Measurements from ENCODE around the gene CRCP. TPM values are rescaled to one million over a fixed set of nuclear protein-coding genes. Genes with fewer than 3 reads are reported as not detected.
"Not testable (repeated sequence)": the region's sequence is repeated elsewhere in the genome, so short reads cannot be mapped to it uniquely, and the experiment has no call there.

Gene CRCP
- total RNA-seq, 1 donor from 2014 or later, result 32.4 TPM

DNA sequence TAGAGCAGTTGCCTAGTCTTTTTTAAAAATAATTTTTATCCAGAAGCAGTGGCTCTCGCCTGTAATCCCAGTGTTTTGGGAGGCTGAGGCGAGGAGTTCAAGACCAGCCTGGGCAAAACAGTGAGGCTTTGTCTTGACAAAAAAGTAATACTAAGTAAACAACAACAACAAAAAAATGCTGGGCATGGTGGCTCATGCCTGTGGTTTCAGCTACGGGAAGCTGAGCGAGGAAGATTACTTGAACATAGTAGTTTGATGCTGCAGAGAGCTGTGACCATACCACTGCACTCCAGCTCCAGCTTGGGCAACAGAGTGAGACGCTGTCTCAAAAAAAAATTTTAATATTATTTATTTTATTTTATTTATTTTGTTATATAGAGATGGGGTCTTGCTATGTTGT lies 59.2 kb downstream of the CRCP start:
- TF ChIP-seq, protein P1, sequence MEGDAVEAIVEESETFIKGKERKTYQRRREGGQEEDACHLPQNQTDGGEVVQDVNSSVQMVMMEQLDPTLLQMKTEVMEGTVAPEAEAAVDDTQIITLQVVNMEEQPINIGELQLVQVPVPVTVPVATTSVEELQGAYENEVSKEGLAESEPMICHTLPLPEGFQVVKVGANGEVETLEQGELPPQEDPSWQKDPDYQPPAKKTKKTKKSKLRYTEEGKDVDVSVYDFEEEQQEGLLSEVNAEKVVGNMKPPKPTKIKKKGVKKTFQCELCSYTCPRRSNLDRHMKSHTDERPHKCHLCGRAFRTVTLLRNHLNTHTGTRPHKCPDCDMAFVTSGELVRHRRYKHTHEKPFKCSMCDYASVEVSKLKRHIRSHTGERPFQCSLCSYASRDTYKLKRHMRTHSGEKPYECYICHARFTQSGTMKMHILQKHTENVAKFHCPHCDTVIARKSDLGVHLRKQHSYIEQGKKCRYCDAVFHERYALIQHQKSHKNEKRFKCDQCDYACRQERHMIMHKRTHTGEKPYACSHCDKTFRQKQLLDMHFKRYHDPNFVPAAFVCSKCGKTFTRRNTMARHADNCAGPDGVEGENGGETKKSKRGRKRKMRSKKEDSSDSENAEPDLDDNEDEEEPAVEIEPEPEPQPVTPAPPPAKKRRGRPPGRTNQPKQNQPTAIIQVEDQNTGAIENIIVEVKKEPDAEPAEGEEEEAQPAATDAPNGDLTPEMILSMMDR (IDR thresholded peaks at IDR 0.05; ENCODE audit: unreplicated experiment), result no peak
- no peak overlapping the region for H3K27ac Mint-ChIP-seq
- H3K9me3 Mint-ChIP-seq (ENCODE audit: low read depth), result no peaks in the 10 kb centered on the region
- no peaks in the 10 kb centered on the region for H3K36me3 Mint-ChIP-seq (ENCODE audit: insufficient read depth)
- DNase-seq (ENCODE audit: low spot score, unreplicated experiment), result no peak
- H3K27me3 Mint-ChIP-seq, result no peaks in the 10 kb centered on the region
- H3K4me3 Mint-ChIP-seq (ENCODE audit: low read depth), result no peak overlapping the region
- no peaks in the 10 kb centered on the region for H3K4me1 Mint-ChIP-seq (ENCODE audit: low read depth)

DNA sequence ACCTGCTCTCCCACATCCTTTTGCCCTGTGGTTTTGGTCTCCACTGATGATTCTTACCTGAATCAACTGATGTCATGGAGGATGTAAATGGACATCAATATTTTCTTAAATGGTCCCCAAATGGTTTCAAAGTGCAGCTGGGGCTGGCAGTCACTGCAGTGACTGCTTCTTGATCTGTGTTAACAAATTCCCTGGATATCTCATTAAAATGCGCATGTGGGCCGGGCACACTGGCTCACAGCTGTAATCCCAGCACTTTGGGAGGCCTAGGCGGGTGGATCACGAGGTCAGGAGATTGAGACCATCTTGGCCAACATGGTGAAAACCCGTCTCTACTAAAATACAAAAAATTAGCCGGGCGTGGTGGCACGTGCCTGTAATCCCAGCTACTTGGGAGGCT lies 60.4 kb downstream of the CRCP start:
- not testable (repeated sequence) for H3K9me3 Mint-ChIP-seq (ENCODE audit: low read depth); H3K36me3 Mint-ChIP-seq (ENCODE audit: insufficient read depth); H3K27me3 Mint-ChIP-seq; H3K4me1 Mint-ChIP-seq (ENCODE audit: low read depth); H3K4me3 Mint-ChIP-seq (ENCODE audit: low read depth); H3K27ac Mint-ChIP-seq; DNase-seq (ENCODE audit: low spot score, unreplicated experiment)

DNA sequence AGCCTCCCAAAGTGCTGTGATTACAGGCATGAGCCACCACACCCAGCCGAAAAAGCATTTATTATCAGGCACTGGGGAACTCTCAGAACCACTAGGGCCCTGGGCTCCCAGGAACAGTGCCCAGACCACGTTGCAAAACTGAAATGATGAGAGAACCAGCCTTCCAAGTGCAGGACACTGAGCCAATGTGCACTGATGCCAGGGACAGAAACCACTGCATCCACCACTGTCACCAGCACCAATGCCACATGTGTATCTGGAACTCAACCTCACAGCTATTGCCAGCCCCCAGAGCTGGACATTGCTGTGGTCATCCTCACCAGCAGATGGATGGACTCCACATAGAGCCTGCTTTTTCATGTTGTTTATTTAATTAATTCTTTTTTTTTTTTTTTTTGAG lies 62.3 kb downstream of the CRCP start:
- no peaks in the 10 kb centered on the region for H3K36me3 Mint-ChIP-seq (ENCODE audit: insufficient read depth)
- H3K27me3 Mint-ChIP-seq, result no peaks in the 10 kb centered on the region
- no peaks in the 10 kb centered on the region for H3K4me1 Mint-ChIP-seq (ENCODE audit: low read depth)

DNA sequence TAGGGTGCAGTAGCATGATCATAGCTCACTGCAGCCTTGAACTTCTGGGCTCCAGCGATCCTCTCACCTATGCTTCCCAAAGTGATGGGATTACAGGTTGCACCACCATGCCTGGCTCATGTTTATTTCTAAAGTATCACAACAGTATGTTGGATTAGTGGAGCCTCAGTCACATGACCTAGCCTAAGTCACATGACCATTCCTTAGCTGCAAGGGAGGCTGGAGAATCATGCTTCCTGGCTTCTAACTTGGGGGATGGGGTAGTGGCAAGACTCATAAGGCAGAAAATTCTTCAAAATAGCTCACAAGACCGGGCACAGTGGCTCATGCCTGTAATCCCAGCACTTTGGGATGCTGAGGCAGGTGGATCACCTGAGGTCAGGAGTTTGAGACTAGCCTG lies 63.6 kb downstream of the CRCP start:
- Mint-ChIP-seq H3K4me1 (ENCODE audit: low read depth) (no peaks in the 10 kb centered on the region), H3K36me3 (ENCODE audit: insufficient read depth) (no peaks in the 10 kb centered on the region), H3K4me3 (ENCODE audit: low read depth) (no peak overlapping the region), H3K27ac (no peak overlapping the region), H3K9me3 (ENCODE audit: low read depth) (no peaks in the 10 kb centered on the region), H3K27me3 (no peaks in the 10 kb centered on the region)
- TF ChIP-seq, protein P1 (IDR thresholded peaks at IDR 0.05; ENCODE audit: unreplicated experiment), result no peak
- no peak for DNase-seq (ENCODE audit: low spot score, unreplicated experiment)

More for the DNA sequence above, 62.3 kb downstream of the CRCP start:
- TF ChIP-seq, protein P1 (IDR thresholded peaks at IDR 0.05; ENCODE audit: unreplicated experiment), result no peak
- Mint-ChIP-seq H3K27ac (no peak overlapping the region), H3K4me3 (ENCODE audit: low read depth) (no peak overlapping the region), H3K9me3 (ENCODE audit: low read depth) (no peaks in the 10 kb centered on the region)
- no peak for DNase-seq (ENCODE audit: low spot score, unreplicated experiment)

DNA sequence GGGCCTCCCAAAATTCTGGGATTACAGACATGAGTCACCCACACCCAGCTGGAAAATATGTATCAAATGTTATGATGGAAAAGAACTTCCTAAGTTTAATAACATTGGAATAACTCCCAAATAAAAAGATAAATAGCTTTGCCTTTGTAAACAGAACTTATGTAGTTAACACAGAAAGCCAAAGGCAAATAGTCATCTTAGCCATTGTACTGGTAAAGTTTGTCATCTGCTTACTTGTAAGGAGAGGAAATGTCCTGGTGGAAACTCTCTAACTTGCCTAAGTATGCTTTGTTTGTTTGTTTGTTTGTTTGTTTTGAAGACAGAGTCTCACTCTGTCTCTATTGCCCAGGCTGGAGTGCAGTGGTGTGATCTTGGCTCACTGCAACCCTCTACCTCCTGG lies 66.7 kb downstream of the CRCP start:
- peaks cover 3% of the 10 kb centered on the region for H3K9me3 Mint-ChIP-seq (ENCODE audit: low read depth)
- no peaks in the 10 kb centered on the region for H3K27me3 Mint-ChIP-seq
- TF ChIP-seq, protein P1 (IDR thresholded peaks at IDR 0.05; ENCODE audit: unreplicated experiment), result no peak
- no peak overlapping the region for H3K4me3 Mint-ChIP-seq (ENCODE audit: low read depth)
- H3K27ac Mint-ChIP-seq, result no peak overlapping the region
- H3K36me3 Mint-ChIP-seq (ENCODE audit: insufficient read depth), result no peaks in the 10 kb centered on the region
- peaks cover 5% of the 10 kb centered on the region for H3K4me1 Mint-ChIP-seq (ENCODE audit: low read depth)
- no peak for DNase-seq (ENCODE audit: low spot score, unreplicated experiment)

DNA sequence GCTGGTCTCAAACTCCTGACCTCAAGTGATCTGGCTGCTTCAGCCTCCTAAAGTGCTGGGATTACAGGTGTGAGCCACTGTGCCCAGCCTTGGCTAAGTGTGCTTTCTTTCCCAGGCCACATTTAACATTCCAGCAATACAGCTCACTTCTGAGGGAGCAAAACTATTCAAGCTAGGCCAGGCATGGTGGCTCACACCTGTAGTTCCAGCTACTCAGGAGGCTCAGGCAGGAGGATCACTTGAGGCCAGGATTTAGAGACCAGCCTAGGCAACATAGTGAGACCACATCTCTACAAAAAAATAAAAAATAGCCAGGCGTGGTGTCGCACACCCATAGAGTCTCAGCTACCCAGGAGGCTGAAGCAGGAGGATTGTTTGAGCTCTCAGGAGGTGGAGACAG lies 67.2 kb downstream of the CRCP start:
- TF ChIP-seq, protein P1 (IDR thresholded peaks at IDR 0.05; ENCODE audit: unreplicated experiment), result no peak
- Mint-ChIP-seq H3K36me3 (ENCODE audit: insufficient read depth) (no peaks in the 10 kb centered on the region), H3K27me3 (no peaks in the 10 kb centered on the region), H3K4me1 (ENCODE audit: low read depth) (peaks cover 5% of the 10 kb centered on the region), H3K4me3 (ENCODE audit: low read depth) (no peak overlapping the region), H3K27ac (no peak overlapping the region), H3K9me3 (ENCODE audit: low read depth) (peaks cover 3% of the 10 kb centered on the region)
- no peak for DNase-seq (ENCODE audit: low spot score, unreplicated experiment)

Measured in progenitor cell of endocrine pancreas (in vitro differentiated cells).